Sigmoid colon (tissue), 7 donors: Measurements from ENCODE around the gene MAEA. TPM values are rescaled to one million over a fixed set of nuclear protein-coding genes. Genes with fewer than 3 reads are reported as not detected.

Experiments
- DNase-seq: peaks from one replicate; pipeline ENCODE4 v3.0.0-alpha.2; 2019
- H3K27ac ChIP-seq, 4 donors: fragments of 200-600 bp; sonication (generic); one replicate each; pipeline ENCODE4 v1.5.1; 2016 to 2019; ENCODE audit warnings: mild to moderate bottlenecking in 1 of 4
- H3K27me3 ChIP-seq, 3 donors: fragments of 200-600 bp; sonication (generic); one replicate each; pipeline ENCODE4 v1.5.1; 2019; ENCODE audit warnings: mild to moderate bottlenecking in 1 of 3
- H3K36me3 ChIP-seq, 4 donors: fragments of 200-600 bp; sonication (generic); one replicate each; pipeline ENCODE4 v1.5.1; 2016 to 2019
- H3K4me1 ChIP-seq, 4 donors: fragments of 200-600 bp; sonication (generic); one replicate each; pipeline ENCODE4 v1.5.1; 2017 to 2019
- H3K4me3 ChIP-seq, 4 donors: fragments of 200-600 bp; sonication (generic); one replicate each; pipeline ENCODE4 v1.5.1; 2017 to 2019; ENCODE audit warnings: mild to moderate bottlenecking in 2 of 4, moderate library complexity in 1 of 4
- H3K9me3 ChIP-seq, 4 donors: fragments of 200-600 bp in 3 of 4; sonication (generic) in 3 of 4; one replicate each; pipeline versions ENCODE4 v1.5.1 to v1.6.1; 2013 to 2019
- CTCF ChIP-seq, 4 experiments: fragments of 450-650 bp in 3 of 4; fragments of 200-600 bp in 1 of 4; IDR thresholded peaks; one replicate each; pipeline ENCODE4 v1.5.1; 2016 to 2019; ENCODE audit warnings: antibody characterized with exemption in 4 of 4, mild to moderate bottlenecking in 3 of 4, moderate library complexity in 2 of 4
- EP300 ChIP-seq, 4 donors: sonication (generic); formaldehyde crosslinking; IDR thresholded peaks; one replicate each; pipeline ENCODE4 v1.6.1; 2017; ENCODE audit warnings: antibody characterized with exemption in 4 of 4
- POLR2A ChIP-seq, 2 donors: fragments of 450-650 bp; IDR thresholded peaks; one replicate each; pipeline ENCODE4 v1.6.1; 2016; ENCODE audit warnings: antibody characterized with exemption in 2 of 2, mild to moderate bottlenecking in 2 of 2, moderate library complexity in 2 of 2
- POLR2AphosphoS5 ChIP-seq, 4 donors: sonication (generic); formaldehyde crosslinking; IDR thresholded peaks; one replicate each; pipeline ENCODE4 v1.6.1; 2017; ENCODE audit warnings: antibody characterized with exemption in 4 of 4
- WGBS, 2 donors: extraction: QIAGEN DNeasy Blood & Tissue Kit; methylation state at CpG; one replicate each; pipeline ENCODE4 v1.1.7; 2013; 5-methylcytosine and 5-hydroxymethylcytosine counted together
- intact Hi-C: fragments of 100-400 bp; cut with DNase I; formaldehyde crosslinking; loops from one replicate; pipeline ENCODE4 v1.15.1; 2023
- polyA plus RNA-seq, 3 donors: library from polyadenylated mRNA; stranded (reverse); fragments of 200-250 nt; gene quantifications; one replicate each; pipeline ENCODE4 v1.2.3, GENCODE V29; 2013
- total RNA-seq, 4 donors: library from RNA; depleted of rRNA; stranded (reverse); fragments of >200 nt; gene quantifications; one replicate each; pipeline ENCODE4 v1.1.0, GENCODE V29; 2016
- donor health status: healthy with polysubstance abuse.
- donor health status: Bipolar disorder and iron deficiency.
- donor health status: healthy.

The MAEA gene
- total and polyA plus RNA-seq, 7 donors, result 44.2 to 89.8 (median 53.0) TPM

- no peaks in the 10 kb centered on the region for H3K4me1 ChIP-seq
- DNase-seq, result peak; percentile 15
Observed at GRCh38 chr4:1365271-1366178, 75.8 kb downstream of the MAEA start.

GRCh38 chr4:1366371-1367229, 76.9 kb downstream of the MAEA start:
- 95 to 96% methylated on average over 35 of the region's 35 CpGs for WGBS, 2 donors
- peak; percentile 45 for DNase-seq
- no peak overlapping the region for H3K4me3 ChIP-seq
- H3K4me1 ChIP-seq, result no peaks in the 10 kb centered on the region
- H3K27ac ChIP-seq, result no peak overlapping the region
- no peaks in the 10 kb centered on the region for H3K9me3 ChIP-seq
- peaks cover 0 to 42% (median 9%) of the 10 kb centered on the region in 4 donors for H3K36me3 ChIP-seq
- intact Hi-C loops, result no loop called here
- H3K27me3 ChIP-seq, result no peaks in the 10 kb centered on the region
- TF ChIP-seq EP300 (IDR thresholded peaks at IDR 0.05) (no peak), POLR2A (IDR thresholded peaks at IDR 0.05) (no peak), POLR2AphosphoS5 (IDR thresholded peaks at IDR 0.05) (no peak), CTCF (IDR thresholded peaks at IDR 0.05) (no peak)

More at GRCh38 chr4:1365271-1366178, 75.8 kb downstream of the MAEA start:
- Histone ChIP-seq H3K27me3 (no peaks in the 10 kb centered on the region), H3K4me3 (no peak overlapping the region), H3K36me3 (peaks cover 0 to 34% (median 6%) of the 10 kb centered on the region in 4 donors), H3K27ac (no peak overlapping the region), H3K9me3 (no peaks in the 10 kb centered on the region)
- TF ChIP-seq POLR2A (IDR thresholded peaks at IDR 0.05) (no peak), EP300 (IDR thresholded peaks at IDR 0.05) (no peak), CTCF (IDR thresholded peaks at IDR 0.05) (no peak), POLR2AphosphoS5 (IDR thresholded peaks at IDR 0.05) (no peak)
- intact Hi-C loops, result no loop called here
- 67 to 76% methylated on average over 25 of the region's 25 CpGs for WGBS, 2 donors

GRCh38 chr4:1367230-1367935, 77.7 kb downstream of the MAEA start:
- DNase-seq, result peak; percentile 49
- Histone ChIP-seq H3K27me3 (no peaks in the 10 kb centered on the region), H3K27ac (no peak overlapping the region), H3K4me3 (no peak overlapping the region), H3K36me3 (peaks cover 0 to 50% (median 12%) of the 10 kb centered on the region in 4 donors), H3K9me3 (no peaks in the 10 kb centered on the region), H3K4me1 (no peaks in the 10 kb centered on the region)
- TF ChIP-seq EP300 (IDR thresholded peaks at IDR 0.05) (no peak), POLR2AphosphoS5 (IDR thresholded peaks at IDR 0.05) (no peak), POLR2A (IDR thresholded peaks at IDR 0.05) (no peak), CTCF (IDR thresholded peaks at IDR 0.05) (no peak)
- intact Hi-C loops, result no loop called here
- 96 to 97% methylated on average over 17 of the region's 17 CpGs for WGBS, 2 donors

DNA sequence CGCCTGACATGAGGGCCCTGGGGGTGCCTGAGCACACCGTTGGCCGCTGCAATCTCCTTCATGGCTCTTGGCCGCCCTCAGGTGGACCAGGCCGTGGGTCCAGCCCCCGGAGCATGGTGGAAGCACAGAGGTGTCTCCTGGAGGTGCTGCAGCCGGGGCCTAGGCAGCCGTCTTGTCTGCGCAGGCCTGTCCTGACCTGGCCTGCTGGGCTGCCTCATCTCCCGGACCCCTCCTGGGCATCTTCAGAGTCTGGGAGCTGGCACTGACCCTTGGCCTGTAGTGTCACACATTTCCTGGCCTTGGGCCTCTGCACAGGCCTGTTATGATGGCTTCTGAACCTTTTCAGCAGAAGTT, 78.2 kb downstream of the MAEA start:
- H3K36me3 ChIP-seq, result peaks cover 0 to 53% (median 12%) of the 10 kb centered on the region in 4 donors
- no peak overlapping the region for H3K27ac ChIP-seq
- no peaks in the 10 kb centered on the region for H3K9me3 ChIP-seq
- TF ChIP-seq POLR2A (IDR thresholded peaks at IDR 0.05) (no peak), EP300 (IDR thresholded peaks at IDR 0.05) (no peak), POLR2AphosphoS5 (IDR thresholded peaks at IDR 0.05) (no peak), CTCF (IDR thresholded peaks at IDR 0.05) (no peak)
- intact Hi-C loops, result no loop called here
- H3K4me1 ChIP-seq, result no peaks in the 10 kb centered on the region
- no peaks in the 10 kb centered on the region for H3K27me3 ChIP-seq
- peak; percentile 40 for DNase-seq
- no peak overlapping the region for H3K4me3 ChIP-seq
- 91 to 92% methylated on average over 10 of the region's 10 CpGs for WGBS, 2 donors
